ENCODE results near the gene KCNK4. TPM values are rescaled to one million over a fixed set of nuclear protein-coding genes. Genes with fewer than 3 reads are reported as not detected.

Gene KCNK4
- total RNA-seq, 1 donor from 2014 or later: 0.36 TPM

- peaks cover 32% of the 10 kb centered on the region for H3K4me1 Mint-ChIP-seq (ENCODE audit: unreplicated experiment)
- no peaks in the 10 kb centered on the region for H3K9me3 Mint-ChIP-seq (ENCODE audit: unreplicated experiment)
- no peak for DNase-seq (ENCODE audit: low spot score)
- TF ChIP-seq CTCF (IDR thresholded peaks at IDR 0.05; ENCODE audit: unreplicated experiment): no peak
- peaks cover 13% of the 10 kb centered on the region for H3K27me3 Mint-ChIP-seq (ENCODE audit: unreplicated experiment)
- H3K36me3 Mint-ChIP-seq (ENCODE audit: low read depth, unreplicated experiment): peaks cover 8% of the 10 kb centered on the region
- H3K27ac Mint-ChIP-seq (ENCODE audit: unreplicated experiment): no peak overlapping the region
- no peak overlapping the region for H3K4me3 Mint-ChIP-seq (ENCODE audit: unreplicated experiment)
Observed at GRCh38 chr11:64250415-64251015, 40.6 kb upstream of the KCNK4 start.

GRCh38 chr11:64251016-64251752 is 39.9 kb upstream of the KCNK4 start, which contains the start of gene PLCB3:
TSS of gene PLCB3 (plus strand) at chr11:64251530. CDS start at chr11:64251650, 120 bp downstream.
- Mint-ChIP-seq H3K36me3 (ENCODE audit: low read depth, unreplicated experiment) (peaks cover 8% of the 10 kb centered on the region), H3K27ac (ENCODE audit: unreplicated experiment) (no peak within 1 kb of the TSS), H3K27me3 (ENCODE audit: unreplicated experiment) (peaks cover 13% of the 10 kb centered on the region), H3K4me3 (ENCODE audit: unreplicated experiment) (peak within 1 kb of the TSS; percentile 91), H3K4me1 (ENCODE audit: unreplicated experiment) (peaks cover 32% of the 10 kb centered on the region), H3K9me3 (ENCODE audit: unreplicated experiment) (no peaks in the 10 kb centered on the region)
- DNase-seq (ENCODE audit: low spot score): peak; percentile 82
- peak; percentile 90 for TF ChIP-seq CTCF (IDR thresholded peaks at IDR 0.05; ENCODE audit: unreplicated experiment)

- Mint-ChIP-seq H3K9me3 (ENCODE audit: unreplicated experiment) (no peaks in the 10 kb centered on the region), H3K27ac (ENCODE audit: unreplicated experiment) (no peak overlapping the region), H3K36me3 (ENCODE audit: low read depth, unreplicated experiment) (peaks cover 8% of the 10 kb centered on the region), H3K27me3 (ENCODE audit: unreplicated experiment) (peaks cover 13% of the 10 kb centered on the region), H3K4me3 (ENCODE audit: unreplicated experiment) (peak overlapping the region; percentile 91), H3K4me1 (ENCODE audit: unreplicated experiment) (peaks cover 32% of the 10 kb centered on the region)
- no peak for TF ChIP-seq CTCF (IDR thresholded peaks at IDR 0.05; ENCODE audit: unreplicated experiment)
- DNase-seq (ENCODE audit: low spot score): no peak
Observed at GRCh38 chr11:64251753-64252002, 39.4 kb upstream of the KCNK4 start.

GRCh38 chr11:64252003-64252872 is 38.9 kb upstream of the KCNK4 start:
- H3K27ac Mint-ChIP-seq (ENCODE audit: unreplicated experiment): no peak overlapping the region
- H3K4me3 Mint-ChIP-seq (ENCODE audit: unreplicated experiment): peak overlapping the region; percentile 91
- peaks cover 32% of the 10 kb centered on the region for H3K4me1 Mint-ChIP-seq (ENCODE audit: unreplicated experiment)
- peak; percentile 38 for DNase-seq (ENCODE audit: low spot score)
- H3K36me3 Mint-ChIP-seq (ENCODE audit: low read depth, unreplicated experiment): peaks cover 8% of the 10 kb centered on the region
- H3K27me3 Mint-ChIP-seq (ENCODE audit: unreplicated experiment): peaks cover 13% of the 10 kb centered on the region
- TF ChIP-seq CTCF (IDR thresholded peaks at IDR 0.05; ENCODE audit: unreplicated experiment): no peak
- no peaks in the 10 kb centered on the region for H3K9me3 Mint-ChIP-seq (ENCODE audit: unreplicated experiment)
